ENCODE measurements around the gene MXRA7.

DNA sequence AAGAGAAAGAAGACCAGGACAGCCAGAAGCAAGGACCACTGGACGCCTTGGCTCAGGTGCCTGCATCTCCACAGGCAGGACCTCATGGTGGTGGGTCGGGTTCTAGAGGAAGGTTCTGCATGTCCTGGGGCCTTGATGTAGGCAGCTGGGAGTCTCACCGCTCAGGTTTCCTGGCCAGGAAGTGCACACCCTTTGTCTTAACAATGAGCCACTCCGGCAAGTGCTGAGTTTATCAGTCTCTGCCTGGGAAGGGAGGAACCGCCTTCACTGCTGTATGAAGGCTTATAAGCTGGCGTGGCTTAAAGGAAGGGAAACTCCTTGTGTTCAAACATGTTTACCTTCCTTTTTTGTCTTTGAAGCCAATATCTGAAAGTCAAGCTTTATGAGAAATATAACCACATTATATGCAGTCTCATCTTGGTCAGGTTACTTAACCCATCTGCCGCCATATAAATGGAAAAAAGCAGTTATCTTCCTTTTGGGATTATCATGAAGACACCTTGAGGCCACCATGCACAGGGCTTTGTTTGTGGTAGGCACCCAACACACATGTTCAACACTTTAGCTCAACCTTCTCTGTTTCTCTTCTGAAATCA lies 67.1 kb downstream of the MXRA7 start, which contains the start of gene ST6GALNAC1:
- TF ChIP-seq MAZ (IDR thresholded peaks at IDR 0.05; ENCODE audit: borderline replicate concordance, low read depth, low read length) (no peak), RAD21 (IDR thresholded peaks at IDR 0.05; ENCODE audit: low read length) (no peak), MXI1 (IDR thresholded peaks at IDR 0.05; ENCODE audit: borderline replicate concordance, low read depth, low read length) (no peak), MAFK (IDR thresholded peaks at IDR 0.05; ENCODE audit: low read depth, low read length) (no peak), POLR2A (IDR thresholded peaks at IDR 0.05; ENCODE audit: low read depth, low read length) (no peak), BHLHE40 (IDR thresholded peaks at IDR 0.05; ENCODE audit: low read depth, low read length) (no peak), RCOR1 (IDR thresholded peaks at IDR 0.05; ENCODE audit: insufficient replicate concordance, low read length) (no peak), FOS (IDR thresholded peaks at IDR 0.05; ENCODE audit: low read depth, low read length) (no peak), SMC3 (IDR thresholded peaks at IDR 0.05; ENCODE audit: low read depth, low read length) (no peak), CHD1 (IDR thresholded peaks at IDR 0.05; ENCODE audit: low read depth, low read length) (no peak), RFX5 (IDR thresholded peaks at IDR 0.05; ENCODE audit: low read depth, low read length) (no peak)
- TF ChIP-seq, protein P1, sequence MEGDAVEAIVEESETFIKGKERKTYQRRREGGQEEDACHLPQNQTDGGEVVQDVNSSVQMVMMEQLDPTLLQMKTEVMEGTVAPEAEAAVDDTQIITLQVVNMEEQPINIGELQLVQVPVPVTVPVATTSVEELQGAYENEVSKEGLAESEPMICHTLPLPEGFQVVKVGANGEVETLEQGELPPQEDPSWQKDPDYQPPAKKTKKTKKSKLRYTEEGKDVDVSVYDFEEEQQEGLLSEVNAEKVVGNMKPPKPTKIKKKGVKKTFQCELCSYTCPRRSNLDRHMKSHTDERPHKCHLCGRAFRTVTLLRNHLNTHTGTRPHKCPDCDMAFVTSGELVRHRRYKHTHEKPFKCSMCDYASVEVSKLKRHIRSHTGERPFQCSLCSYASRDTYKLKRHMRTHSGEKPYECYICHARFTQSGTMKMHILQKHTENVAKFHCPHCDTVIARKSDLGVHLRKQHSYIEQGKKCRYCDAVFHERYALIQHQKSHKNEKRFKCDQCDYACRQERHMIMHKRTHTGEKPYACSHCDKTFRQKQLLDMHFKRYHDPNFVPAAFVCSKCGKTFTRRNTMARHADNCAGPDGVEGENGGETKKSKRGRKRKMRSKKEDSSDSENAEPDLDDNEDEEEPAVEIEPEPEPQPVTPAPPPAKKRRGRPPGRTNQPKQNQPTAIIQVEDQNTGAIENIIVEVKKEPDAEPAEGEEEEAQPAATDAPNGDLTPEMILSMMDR (conservative IDR thresholded peaks at IDR 0.05; ENCODE audit: low read depth, low read length), result no peak
- TF ChIP-seq, protein P2, sequence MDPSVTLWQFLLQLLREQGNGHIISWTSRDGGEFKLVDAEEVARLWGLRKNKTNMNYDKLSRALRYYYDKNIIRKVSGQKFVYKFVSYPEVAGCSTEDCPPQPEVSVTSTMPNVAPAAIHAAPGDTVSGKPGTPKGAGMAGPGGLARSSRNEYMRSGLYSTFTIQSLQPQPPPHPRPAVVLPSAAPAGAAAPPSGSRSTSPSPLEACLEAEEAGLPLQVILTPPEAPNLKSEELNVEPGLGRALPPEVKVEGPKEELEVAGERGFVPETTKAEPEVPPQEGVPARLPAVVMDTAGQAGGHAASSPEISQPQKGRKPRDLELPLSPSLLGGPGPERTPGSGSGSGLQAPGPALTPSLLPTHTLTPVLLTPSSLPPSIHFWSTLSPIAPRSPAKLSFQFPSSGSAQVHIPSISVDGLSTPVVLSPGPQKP (IDR thresholded peaks at IDR 0.05; ENCODE audit: borderline replicate concordance, low read depth, low read length), result no peak
- TF ChIP-seq, protein P3, sequence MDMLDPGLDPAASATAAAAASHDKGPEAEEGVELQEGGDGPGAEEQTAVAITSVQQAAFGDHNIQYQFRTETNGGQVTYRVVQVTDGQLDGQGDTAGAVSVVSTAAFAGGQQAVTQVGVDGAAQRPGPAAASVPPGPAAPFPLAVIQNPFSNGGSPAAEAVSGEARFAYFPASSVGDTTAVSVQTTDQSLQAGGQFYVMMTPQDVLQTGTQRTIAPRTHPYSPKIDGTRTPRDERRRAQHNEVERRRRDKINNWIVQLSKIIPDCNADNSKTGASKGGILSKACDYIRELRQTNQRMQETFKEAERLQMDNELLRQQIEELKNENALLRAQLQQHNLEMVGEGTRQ (IDR thresholded peaks at IDR 0.05; ENCODE audit: low read depth, low read length), result no peak

Measured in IMR-90 (cell line).